CD14-positive monocyte (primary cell): Measurements from ENCODE around the gene NUP153. TPM values are rescaled to one million over a fixed set of nuclear protein-coding genes. Genes with fewer than 3 reads are reported as not detected.

Experiments
- DNase-seq, 3 donors: peaks; one replicate each; pipeline ENCODE4 v3.0.0-alpha.2; 2011 to 2022
- H2AFZ ChIP-seq: 2 replicates; pipeline ENCODE4 v1.6.0; 2012; ENCODE audit warnings: mild to moderate bottlenecking, low read depth, low read length, inconsistent platforms; ENCODE audit not compliant: insufficient read depth, poor library complexity, severe bottlenecking
- H3K27ac ChIP-seq, 2 donors: 1 replicate in 1 of 2; 2 replicates in 1 of 2; pipeline ENCODE4 v1.5.1; 2012 to 2013; ENCODE audit warnings: low read length in 2 of 2, control low read depth in 1 of 2, inconsistent platforms in 1 of 2, low read depth in 1 of 2, mild to moderate bottlenecking in 1 of 2
- H3K27me3 ChIP-seq, 2 donors: one replicate each; pipeline versions ENCODE4 v1.6.0 to v1.6.1; 2011 to 2013; ENCODE audit warnings: low read length in 2 of 2; ENCODE audit not compliant: control insufficient read depth in 2 of 2, insufficient read depth in 2 of 2
- H3K36me3 ChIP-seq, 2 donors: replicated peaks in 1 of 2; 1 replicate in 1 of 2; 2 replicates in 1 of 2; pipeline versions ENCODE4 v1.5.1 to v1.6.1; 2012 to 2013; ENCODE audit warnings: low read length in 2 of 2, control low read depth in 1 of 2, inconsistent platforms in 1 of 2, mild to moderate bottlenecking in 1 of 2; ENCODE audit not compliant: insufficient read depth in 2 of 2, control insufficient read depth in 1 of 2
- H3K4me1 ChIP-seq, 2 donors: 1 replicate in 1 of 2; 2 replicates in 1 of 2; pipeline versions ENCODE4 v1.5.1 to v1.6.1; 2012 to 2013; ENCODE audit warnings: low read length in 2 of 2, control low read depth in 1 of 2, inconsistent platforms in 1 of 2, mild to moderate bottlenecking in 1 of 2, moderate library complexity in 1 of 2; ENCODE audit not compliant: insufficient read depth in 2 of 2, control insufficient read depth in 1 of 2
- H3K4me2 ChIP-seq: replicated peaks from 2 replicates; pipeline ENCODE3; 2012; ENCODE audit warnings: low read length, moderate library complexity, mild to moderate bottlenecking; ENCODE audit not compliant: poor library complexity, severe bottlenecking; ENCODE audit errors: extremely low read depth
- H3K4me3 ChIP-seq, 3 experiments: fragments of 200-600 bp in 1 of 3; sonication (generic) in 1 of 3; replicated peaks in 1 of 3; 1 replicate in 2 of 3; 2 replicates in 1 of 3; pipeline ENCODE4 v1.5.1; 2011 to 2013; ENCODE audit warnings: low read length in 3 of 3, mild to moderate bottlenecking in 3 of 3, control low read depth in 2 of 3, low read depth in 2 of 3, inconsistent platforms in 1 of 3, moderate library complexity in 1 of 3
- H3K79me2 ChIP-seq: 2 replicates; pipeline ENCODE4 v1.6.0; 2012; ENCODE audit warnings: mild to moderate bottlenecking, control low read depth, inconsistent platforms, low read length, moderate library complexity; ENCODE audit not compliant: insufficient read depth
- H3K9ac ChIP-seq: 2 replicates; pipeline ENCODE4 v1.6.0; 2017; ENCODE audit warnings: low read length, mild to moderate bottlenecking; ENCODE audit not compliant: insufficient read depth, poor library complexity, severe bottlenecking
- H3K9me3 ChIP-seq, 2 donors: replicated peaks in 1 of 2; 1 replicate in 1 of 2; 2 replicates in 1 of 2; pipeline versions ENCODE4 v1.5.1 to v1.6.1; 2012 to 2013; ENCODE audit warnings: low read length in 2 of 2, control low read depth in 1 of 2; ENCODE audit not compliant: control insufficient read depth in 1 of 2, insufficient read depth in 1 of 2
- H4K20me1 ChIP-seq: 2 replicates; pipeline ENCODE4 v1.6.0; 2012; ENCODE audit warnings: mild to moderate bottlenecking, low read length, control low read depth, moderate library complexity; ENCODE audit not compliant: insufficient read depth
- H3K27ac Mint-ChIP-seq, 7 donors: one replicate each; pipeline ENCODE4 v1.8.0; 2020; ENCODE audit warnings: mild to moderate bottlenecking in 7 of 7, mixed read lengths in 7 of 7, moderate library complexity in 6 of 7, inconsistent platforms in 2 of 7
- H3K27me3 Mint-ChIP-seq, 3 donors: one replicate each; pipeline ENCODE4 v1.8.0; 2021 to 2022; ENCODE audit warnings: low read depth in 3 of 3, mild to moderate bottlenecking in 3 of 3, mixed read lengths in 3 of 3, moderate library complexity in 3 of 3, inconsistent platforms in 1 of 3
- H3K36me3 Mint-ChIP-seq, 2 donors: one replicate each; pipeline ENCODE4 v1.8.0; 2020; ENCODE audit warnings: mixed read lengths in 2 of 2, inconsistent platforms in 1 of 2, mild to moderate bottlenecking in 1 of 2
- H3K4me1 Mint-ChIP-seq: one replicate; pipeline ENCODE4 v1.8.0; 2020; ENCODE audit warnings: mild to moderate bottlenecking, mixed read lengths
- H3K4me3 Mint-ChIP-seq, 2 donors: one replicate each; pipeline ENCODE4 v1.8.0; 2020; ENCODE audit warnings: mild to moderate bottlenecking in 2 of 2, mixed read lengths in 2 of 2, moderate library complexity in 1 of 2
- H3K9me3 Mint-ChIP-seq, 7 donors: one replicate each; pipeline ENCODE4 v1.8.0; 2020 to 2022; ENCODE audit warnings: mixed read lengths in 7 of 7, mild to moderate bottlenecking in 6 of 7, moderate library complexity in 6 of 7, inconsistent platforms in 2 of 7
- WGBS: methylation state at CpG from one replicate; pipeline ENCODE4 v1.1.5; 2013; ENCODE audit warnings: missing lambda C conversion rate; ENCODE audit not compliant: insufficient coverage; 5-methylcytosine and 5-hydroxymethylcytosine counted together
- intact Hi-C, 2 donors: fragments of 100-400 bp; cut with micrococcal nuclease; formaldehyde crosslinking; loops; one replicate each; pipeline versions ENCODE4 v1.15.0 to v1.15.1; 2023
- polyA plus RNA-seq, 3 donors: library from polyadenylated mRNA; depleted of rRNA in 1 of 3; unstranded in 2 of 3; stranded (reverse) in 1 of 3; fragments of 300-500 nt in 2 of 3; fragments of >200 nt in 1 of 3; fragmentation: Illumina TruSeq in 2 of 3; gene quantifications; 1 replicate in 2 of 3; 2 replicates in 1 of 3; pipeline ENCODE4 v1.2.3, GENCODE V29; 2012 to 2021
- small RNA-seq: library from RNA; depleted of rRNA; stranded (forward); fragments of <200 nt; gene quantifications from one replicate; pipeline ENCODE3, GENCODE V24; 2012; ENCODE audit warnings: low read depth; ENCODE audit not compliant: insufficient read length
- TF ChIP-seq, protein P1 (sequence below): fragments of 200-600 bp; IDR thresholded peaks from one replicate; pipeline ENCODE4 v1.8.0; 2022; ENCODE audit warnings: antibody characterized with exemption, mild to moderate bottlenecking

Gene NUP153
- polyA plus RNA-seq, 3 donors: 0.99 to 13.8 (median 2.3) TPM

DNA sequence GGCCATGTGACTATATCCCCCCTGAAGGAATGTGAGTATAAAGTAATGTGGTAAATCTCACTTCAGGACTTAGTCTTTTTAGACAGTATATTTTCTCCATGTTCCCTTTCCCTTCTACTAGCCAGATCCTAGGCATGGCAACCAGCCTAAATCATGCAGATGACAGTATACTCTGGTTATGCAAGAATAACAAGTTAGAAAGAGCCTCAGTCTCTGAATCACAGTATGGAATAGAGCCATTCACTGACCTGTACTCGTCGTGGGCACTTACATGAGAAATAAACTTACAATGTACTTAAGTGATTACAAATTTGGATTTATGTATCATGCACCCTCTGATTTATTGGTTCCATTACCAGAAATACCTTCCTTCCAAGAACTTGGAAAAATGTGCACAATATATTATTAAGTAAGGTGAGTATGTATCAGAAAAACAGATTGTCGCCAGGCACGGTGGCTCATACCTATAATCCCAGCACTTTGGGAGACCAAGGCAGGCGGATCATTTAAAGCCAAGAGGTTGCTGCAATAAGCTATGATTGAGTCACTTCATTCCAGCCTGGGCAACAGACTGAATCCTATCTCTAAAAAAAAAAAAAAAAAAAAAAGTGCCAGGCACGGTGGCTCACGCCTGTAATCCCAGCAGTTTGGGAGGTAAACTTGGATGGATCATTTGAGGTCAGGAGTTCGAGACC is 131.7 kb downstream of the NUP153 start:
- no peaks in the 10 kb centered on the region for H4K20me1 ChIP-seq
- H3K27me3 ChIP-seq: peaks cover 0 to 7% of the 10 kb centered on the region in 2 donors
- no peaks in the 10 kb centered on the region for H3K36me3 ChIP-seq
- Mint-ChIP-seq H3K4me1 (peaks cover 4% of the 10 kb centered on the region), H3K27ac (no peak overlapping the region), H3K4me3 (no peak overlapping the region), H3K27me3 (peaks cover 5 to 11% (median 7%) of the 10 kb centered on the region in 3 donors), H3K36me3 (no peaks in the 10 kb centered on the region), H3K9me3 (peaks cover 5 to 18% (median 18%) of the 10 kb centered on the region in 7 donors)
- no peak overlapping the region for H3K9ac ChIP-seq
- TF ChIP-seq, protein P1, sequence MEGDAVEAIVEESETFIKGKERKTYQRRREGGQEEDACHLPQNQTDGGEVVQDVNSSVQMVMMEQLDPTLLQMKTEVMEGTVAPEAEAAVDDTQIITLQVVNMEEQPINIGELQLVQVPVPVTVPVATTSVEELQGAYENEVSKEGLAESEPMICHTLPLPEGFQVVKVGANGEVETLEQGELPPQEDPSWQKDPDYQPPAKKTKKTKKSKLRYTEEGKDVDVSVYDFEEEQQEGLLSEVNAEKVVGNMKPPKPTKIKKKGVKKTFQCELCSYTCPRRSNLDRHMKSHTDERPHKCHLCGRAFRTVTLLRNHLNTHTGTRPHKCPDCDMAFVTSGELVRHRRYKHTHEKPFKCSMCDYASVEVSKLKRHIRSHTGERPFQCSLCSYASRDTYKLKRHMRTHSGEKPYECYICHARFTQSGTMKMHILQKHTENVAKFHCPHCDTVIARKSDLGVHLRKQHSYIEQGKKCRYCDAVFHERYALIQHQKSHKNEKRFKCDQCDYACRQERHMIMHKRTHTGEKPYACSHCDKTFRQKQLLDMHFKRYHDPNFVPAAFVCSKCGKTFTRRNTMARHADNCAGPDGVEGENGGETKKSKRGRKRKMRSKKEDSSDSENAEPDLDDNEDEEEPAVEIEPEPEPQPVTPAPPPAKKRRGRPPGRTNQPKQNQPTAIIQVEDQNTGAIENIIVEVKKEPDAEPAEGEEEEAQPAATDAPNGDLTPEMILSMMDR: no peak
- no peak overlapping the region for H3K27ac ChIP-seq
- no peak overlapping the region for H3K4me3 ChIP-seq
- H3K4me2 ChIP-seq: no peak overlapping the region
- H3K9me3 ChIP-seq: peaks cover 6 to 17% of the 10 kb centered on the region in 2 donors
- no peaks in the 10 kb centered on the region for H3K4me1 ChIP-seq
- no CpG with 5 or more reads among the region's 8 CpGs for WGBS
- no peak overlapping the region for H2AFZ ChIP-seq
- intact Hi-C loops: no loop called here
- no peaks in the 10 kb centered on the region for H3K79me2 ChIP-seq
- DNase-seq: no peak

- Histone ChIP-seq H3K4me3 (no peak overlapping the region), H3K9me3 (peaks cover 13 to 21% of the 10 kb centered on the region in 2 donors), H3K27me3 (no peaks in the 10 kb centered on the region), H2AFZ (no peak overlapping the region), H3K27ac (no peak overlapping the region), H3K36me3 (no peaks in the 10 kb centered on the region), H3K4me2 (no peak overlapping the region), H3K79me2 (no peaks in the 10 kb centered on the region), H3K4me1 (no peaks in the 10 kb centered on the region), H4K20me1 (no peaks in the 10 kb centered on the region), H3K9ac (no peak overlapping the region)
- peaks cover 12 to 35% (median 26%) of the 10 kb centered on the region in 7 donors for H3K9me3 Mint-ChIP-seq
- H3K4me3 Mint-ChIP-seq: no peak overlapping the region
- intact Hi-C loops: no loop called here
- 80% methylated on average over 1 of the region's 3 CpGs for WGBS
- TF ChIP-seq, protein P1: no peak
- no peaks in the 10 kb centered on the region for H3K4me1 Mint-ChIP-seq
- H3K27me3 Mint-ChIP-seq: peaks cover 2 to 3% (median 2%) of the 10 kb centered on the region in 3 donors
- no peak overlapping the region for H3K27ac Mint-ChIP-seq
- no peak for DNase-seq
- no peaks in the 10 kb centered on the region for H3K36me3 Mint-ChIP-seq
These were observed 141.3 kb downstream of the NUP153 start for GRCh38 chr6:17565399-17565798.

Small RNAs within 50 kb of the gene (small RNA-seq; reads per million reads assigned to genes)
- gene RF00019 (not detected), gene RNA5SP204 (0.71 reads per million), gene RNU6-190P (not detected), gene SUMO2P13 (not detected)

Other genes starting within 250 kb of the NUP153 start
- gene FAM8A1, start 106.6 kb downstream of the NUP153 start, polyA plus RNA-seq: 1 to 10 TPM; 6.8 to 9.9 (median 9.3) TPM